ENCODE data around the gene ABCC8. TPM values are rescaled to one million over a fixed set of nuclear protein-coding genes. Genes with fewer than 3 reads are reported as not detected.
A peak's percentile ranks its signal among the peaks of the same experiment; 100 is the strongest.

The ABCC8 gene
- total RNA-seq, 1 experiment from 2014 or later, result not detected

- no peak for DNase-seq (ENCODE audit: low read depth)
These were observed 4.2 kb downstream of the ABCC8 start for GRCh38 chr11:17472467-17472866.

GRCh38 chr11:17471501-17471900 lies 5.1 kb downstream of the ABCC8 start:
- DNase-seq (ENCODE audit: low read depth), result no peak

- DNase-seq (ENCODE audit: low read depth), result no peak
These were observed 6.6 kb downstream of the ABCC8 start for GRCh38 chr11:17469998-17470397.

GRCh38 chr11:17468122-17468521 lies 8.5 kb downstream of the ABCC8 start:
- DNase-seq (ENCODE audit: low read depth), result no peak

GRCh38 chr11:17463546-17464174 lies 13.0 kb downstream of the ABCC8 start:
- no peak for DNase-seq (ENCODE audit: low read depth)

GRCh38 chr11:17462940-17463339 lies 13.7 kb downstream of the ABCC8 start:
- DNase-seq (ENCODE audit: low read depth), result no peak

- no peak for DNase-seq (ENCODE audit: low read depth)
These were observed 16.2 kb downstream of the ABCC8 start for GRCh38 chr11:17460406-17460805.

- DNase-seq (ENCODE audit: low read depth), result no peak
These were observed 17.3 kb downstream of the ABCC8 start for GRCh38 chr11:17459236-17459896.

- no peak for DNase-seq (ENCODE audit: low read depth)
These were observed 18.4 kb downstream of the ABCC8 start for GRCh38 chr11:17458268-17458667.

GRCh38 chr11:17457396-17458173 lies 19.1 kb downstream of the ABCC8 start:
- DNase-seq (ENCODE audit: low read depth), result no peak

- DNase-seq (ENCODE audit: low read depth), result no peak
These were observed 24.0 kb downstream of the ABCC8 start for GRCh38 chr11:17452668-17453067.

- DNase-seq (ENCODE audit: low read depth), result no peak
These were observed 27.5 kb downstream of the ABCC8 start for GRCh38 chr11:17449158-17449557.

GRCh38 chr11:17446482-17446881 lies 30.2 kb downstream of the ABCC8 start:
- DNase-seq (ENCODE audit: low read depth), result no peak

- DNase-seq (ENCODE audit: low read depth), result peak; percentile 6
These were observed 31.3 kb downstream of the ABCC8 start for GRCh38 chr11:17445240-17445795.

GRCh38 chr11:17443926-17444690 lies 32.5 kb downstream of the ABCC8 start:
- DNase-seq (ENCODE audit: low read depth), result no peak

GRCh38 chr11:17443423-17443822 lies 33.2 kb downstream of the ABCC8 start:
- no peak for DNase-seq (ENCODE audit: low read depth)

GRCh38 chr11:17443000-17443399 lies 33.6 kb downstream of the ABCC8 start:
- DNase-seq (ENCODE audit: low read depth), result no peak

- DNase-seq (ENCODE audit: low read depth), result no peak
These were observed 37.3 kb downstream of the ABCC8 start for GRCh38 chr11:17439316-17439782.

- DNase-seq (ENCODE audit: low read depth), result no peak
These were observed 39.3 kb downstream of the ABCC8 start for GRCh38 chr11:17437366-17437765.

GRCh38 chr11:17434108-17434507 lies 42.5 kb downstream of the ABCC8 start:
- no peak for DNase-seq (ENCODE audit: low read depth)

GRCh38 chr11:17432002-17432401 lies 44.6 kb downstream of the ABCC8 start:
- DNase-seq (ENCODE audit: low read depth), result no peak

- DNase-seq (ENCODE audit: low read depth), result no peak
These were observed 45.5 kb downstream of the ABCC8 start for GRCh38 chr11:17431139-17431538.
